AG04450 (cell line): ENCODE data around the gene PARD3B. TPM values are rescaled to one million over a fixed set of nuclear protein-coding genes. Genes with fewer than 3 reads are reported as not detected.

Experiments used
- CTCF ChIA-PET: fragments of 300-600, 350-600 bp; formaldehyde crosslinking; extraction: SDS; loops from one replicate; lab custom pipeline; 2022; ENCODE audit warnings: antibody characterized with exemption, inconsistent platforms; lab: Charles Lee
- POLR2A ChIA-PET: fragments of 350-600 bp; formaldehyde crosslinking; extraction: SDS; loops from one replicate; lab custom pipeline; 2021; ENCODE audit warnings: antibody characterized with exemption, inconsistent platforms; lab: Yijun Ruan, JAX
- DNase-seq: peaks from one replicate; pipeline ENCODE4 v3.0.0-alpha.2; 2011; ENCODE audit warnings: low read depth, low spot score
- H3K27ac ChIP-seq: one replicate; pipeline ENCODE4 v1.5.1; 2012; ENCODE audit warnings: low read depth, low read length, control low read depth
- H3K27me3 ChIP-seq: one replicate; pipeline ENCODE4 v1.6.0; 2012; ENCODE audit warnings: low read length; ENCODE audit not compliant: control insufficient read depth, insufficient read depth
- H3K4me3 ChIP-seq: 2 replicates; pipeline ENCODE4 v1.5.1; 2011; ENCODE audit warnings: mild to moderate bottlenecking, low read depth, low read length, control low read depth
- H3K9me3 ChIP-seq: 2 replicates; pipeline ENCODE4 v1.5.1; 2012; ENCODE audit warnings: low read length; ENCODE audit not compliant: control insufficient read depth, insufficient read depth
- CTCF ChIP-seq: IDR thresholded peaks from 2 replicates; pipeline ENCODE4 v1.5.1; 2011; ENCODE audit warnings: low read depth, low read length, control low read depth, inconsistent platforms
- polyA plus RNA-seq: library from polyadenylated mRNA; depleted of rRNA; stranded (reverse); fragments of >200 nt; gene quantifications from 2 replicates; pipeline ENCODE4 v1.2.3, GENCODE V29; 2011

Gene PARD3B
- polyA plus RNA-seq, 1 experiment, result 8.5 TPM

GRCh38 chr2:204827701-204828590, 282.7 kb downstream of the PARD3B start:
- ChIA-PET POLR2A (no interaction called here), CTCF (no interaction called here)
- Histone ChIP-seq H3K9me3 (no peaks in the 10 kb centered on the region), H3K27ac (no peak overlapping the region), H3K4me3 (no peak overlapping the region), H3K27me3 (no peaks in the 10 kb centered on the region)
- DNase-seq, result no peak
- no peak for TF ChIP-seq CTCF

- TF ChIP-seq CTCF, result no peak
- Histone ChIP-seq H3K27me3 (no peaks in the 10 kb centered on the region), H3K27ac (no peak overlapping the region), H3K4me3 (no peak overlapping the region), H3K9me3 (no peaks in the 10 kb centered on the region)
- DNase-seq, result no peak
- ChIA-PET CTCF (interaction anchor here (1.3 kb wide), 1 partner anchor 844 kb away, joined by 3 read pairs; no protein-coding TSS in a partner anchor), POLR2A (no interaction called here)
Measured at GRCh38 chr2:204834716-204835384, 289.6 kb downstream of the PARD3B start.

- POLR2A ChIA-PET, result no interaction called here
- Histone ChIP-seq H3K27me3 (no peaks in the 10 kb centered on the region), H3K9me3 (no peaks in the 10 kb centered on the region), H3K27ac (no peak overlapping the region), H3K4me3 (no peak overlapping the region)
- no peak for DNase-seq
- CTCF ChIA-PET, result no interaction called here
- no peak for TF ChIP-seq CTCF
Measured at GRCh38 chr2:204835786-204836185, 290.5 kb downstream of the PARD3B start.

- TF ChIP-seq CTCF, result no peak
- POLR2A ChIA-PET, result no interaction called here
- H3K27me3 ChIP-seq, result no peaks in the 10 kb centered on the region
- DNase-seq, result no peak
- CTCF ChIA-PET, result interaction anchor here (0.7 to 1.5 kb wide), 2 partner anchors 835 to 839 kb away, joined by 3 to 4 read pairs; no protein-coding TSS in a partner anchor
- no peaks in the 10 kb centered on the region for H3K9me3 ChIP-seq
- H3K4me3 ChIP-seq, result no peak overlapping the region
- H3K27ac ChIP-seq, result no peak overlapping the region
Measured at GRCh38 chr2:204840504-204840903, 295.2 kb downstream of the PARD3B start.

GRCh38 chr2:204842068-204842467, 296.8 kb downstream of the PARD3B start:
- no peak for TF ChIP-seq CTCF
- no peak for DNase-seq
- ChIA-PET CTCF (interaction anchor here (0.6 to 1.5 kb wide), 3 partner anchors 53 to 582 kb away, joined by 3 read pairs; no protein-coding TSS in a partner anchor), POLR2A (no interaction called here)
- Histone ChIP-seq H3K27me3 (no peaks in the 10 kb centered on the region), H3K9me3 (no peaks in the 10 kb centered on the region), H3K4me3 (no peak overlapping the region), H3K27ac (no peak overlapping the region)
